GM19438 (cell line): ENCODE results near the gene PEX1.
A peak's percentile ranks its signal among the peaks of the same experiment; 100 is the strongest.
"Not testable (repeated sequence)": the region's sequence is repeated elsewhere in the genome, so short reads cannot be mapped to it uniquely, and the experiment has no call there.

ENCODE experiments used
- ATAC-seq: cut with Tn5 transposase; IDR thresholded peaks from one replicate; pipeline ENCODE4 v1.9.1; 2021; ENCODE audit warnings: low read depth; ENCODE audit not compliant: unreplicated experiment

PEX1 gene

DNA sequence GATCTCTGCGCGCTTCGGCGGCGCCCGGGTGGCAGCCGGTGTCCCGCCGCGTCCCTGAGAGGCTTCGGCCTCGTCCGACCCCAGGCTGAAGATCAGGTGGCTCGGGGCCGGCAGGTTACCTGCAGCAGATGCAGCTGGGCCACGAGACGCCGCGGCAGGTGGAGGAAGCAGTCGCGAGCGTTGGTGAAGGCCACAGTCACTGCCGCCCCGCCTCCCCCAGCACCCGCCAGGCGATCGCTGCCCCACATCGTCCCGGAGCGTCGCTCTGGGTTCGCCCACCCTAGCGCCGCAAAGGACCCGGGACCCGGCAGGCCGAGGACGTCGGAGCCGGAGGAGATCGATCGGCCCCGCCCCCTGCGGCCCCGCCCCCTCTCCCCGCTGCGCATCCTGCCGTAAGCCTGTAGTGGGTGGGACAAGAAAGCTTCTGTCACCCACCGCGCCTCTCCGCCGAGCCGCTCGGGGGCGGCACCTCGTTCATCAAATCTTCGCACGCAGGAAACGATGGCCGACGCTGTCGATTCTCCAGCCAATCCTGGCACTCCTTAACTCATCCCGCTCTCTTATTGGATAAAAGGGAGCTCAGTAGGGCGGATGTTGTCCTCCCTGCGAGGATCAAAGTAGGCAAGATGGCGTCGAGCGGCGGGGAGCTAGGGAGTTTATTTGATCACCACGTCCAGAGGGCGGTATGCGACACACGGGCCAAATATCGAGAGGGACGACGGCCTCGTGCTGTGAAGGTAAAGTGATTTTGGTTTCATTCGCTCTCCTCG lies at the start of gene PEX1, which contains the start of gene RBM48:
Gene PEX1, minus strand, starts transcription at position 333 of the 770 bp plus-strand sequence. Its CDS starts 85 bp downstream, at position 248.
Gene RBM48, plus strand, starts transcription at position 608 of the 770 bp plus-strand sequence. Its CDS starts 19 bp downstream, at position 627.
- ATAC-seq: peak; percentile 97

DNA sequence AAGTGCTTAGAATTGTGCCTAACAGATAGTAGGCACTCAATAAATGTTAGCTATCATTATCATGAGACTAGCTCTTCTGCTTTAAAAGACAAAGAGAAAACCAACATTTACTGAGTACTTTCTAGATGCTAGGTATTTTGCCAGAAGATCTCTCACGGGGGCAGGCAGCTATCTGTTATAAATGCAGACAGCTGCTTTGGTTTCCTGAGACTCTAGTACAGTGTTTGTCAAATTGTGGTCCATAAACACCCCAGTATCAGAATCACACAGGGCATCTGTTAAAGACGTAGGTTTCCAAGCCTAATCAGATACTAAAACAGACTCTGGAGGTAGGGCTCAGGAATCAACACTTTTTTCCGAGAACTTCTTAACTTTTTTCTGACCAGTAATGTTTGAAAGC lies 48.0 kb upstream of the PEX1 start:
- ATAC-seq: no peak

DNA sequence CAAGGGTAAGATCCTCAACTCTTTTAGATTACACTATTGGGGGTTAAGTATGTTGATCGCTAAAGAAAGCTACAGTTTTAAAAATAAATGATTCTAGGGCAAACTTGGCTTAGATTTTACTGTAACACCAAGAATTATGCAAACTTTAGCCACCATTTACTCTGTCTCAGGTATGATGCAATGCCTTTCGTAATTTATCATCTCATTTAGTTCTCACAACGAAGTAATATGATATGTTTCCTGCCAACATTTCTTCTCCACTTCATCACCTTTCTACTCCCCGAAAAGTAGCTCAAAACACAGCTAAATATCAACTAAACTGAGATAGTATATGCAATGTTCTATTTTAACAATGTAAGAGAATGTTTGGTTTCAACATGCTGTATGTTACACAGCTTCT lies 40.8 kb upstream of the PEX1 start:
- no peak for ATAC-seq

DNA sequence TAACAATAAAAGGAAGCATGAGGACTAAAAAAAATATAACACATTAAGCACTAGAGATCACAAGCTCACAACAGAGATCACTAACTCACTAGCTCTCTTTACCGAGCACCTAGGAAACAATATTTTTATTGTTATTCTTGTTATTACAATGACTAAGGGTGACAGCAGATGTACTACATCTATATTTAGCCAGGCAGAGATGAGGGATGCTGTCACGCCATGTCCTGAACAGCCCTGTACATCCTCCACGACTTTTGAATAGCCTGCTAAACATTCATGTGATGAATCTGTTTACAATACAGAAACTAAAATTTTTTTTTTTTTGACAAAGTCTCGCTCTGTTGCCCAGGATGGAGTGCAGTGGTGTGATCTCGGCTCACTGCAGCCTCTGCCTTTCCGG lies 39.1 kb upstream of the PEX1 start:
- ATAC-seq: no peak

DNA sequence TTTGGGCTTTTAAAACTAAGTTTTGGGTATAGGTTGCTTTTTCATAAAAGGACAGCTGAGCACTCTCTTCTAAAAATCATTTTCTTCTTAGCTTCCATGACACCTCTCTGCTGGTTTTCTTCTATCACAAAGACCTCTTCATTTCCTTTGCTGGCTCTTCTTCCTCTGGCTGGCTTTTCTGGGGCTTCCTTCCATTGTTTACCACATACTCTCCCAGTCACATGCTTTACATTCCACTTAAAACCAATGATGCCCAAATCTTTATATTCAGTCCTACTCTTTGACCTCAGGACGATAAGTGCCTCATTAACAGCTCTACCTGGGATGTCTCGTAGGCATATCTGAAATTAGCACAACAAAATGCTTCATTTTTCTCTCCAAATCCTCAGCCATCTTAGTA lies 35.0 kb upstream of the PEX1 start:
- no peak for ATAC-seq

DNA sequence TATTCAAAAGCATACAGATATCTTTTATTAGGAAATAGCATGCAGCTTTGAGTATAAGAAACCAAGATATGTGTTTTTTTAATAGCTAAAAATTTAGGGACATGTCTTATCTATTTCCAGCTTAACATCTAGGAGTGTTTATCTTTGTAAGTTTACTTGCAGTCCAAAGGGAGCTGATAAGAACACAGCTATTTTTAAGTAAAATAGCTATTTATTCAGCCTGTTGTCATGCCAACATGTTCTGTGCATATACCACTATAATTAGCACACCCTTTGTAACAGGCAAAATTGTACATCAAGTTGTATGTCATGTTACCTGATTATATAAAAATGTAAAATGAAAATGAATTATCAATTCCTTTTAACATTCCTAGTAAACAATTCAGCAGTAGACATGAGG lies 32.3 kb upstream of the PEX1 start:
- no peak for ATAC-seq

DNA sequence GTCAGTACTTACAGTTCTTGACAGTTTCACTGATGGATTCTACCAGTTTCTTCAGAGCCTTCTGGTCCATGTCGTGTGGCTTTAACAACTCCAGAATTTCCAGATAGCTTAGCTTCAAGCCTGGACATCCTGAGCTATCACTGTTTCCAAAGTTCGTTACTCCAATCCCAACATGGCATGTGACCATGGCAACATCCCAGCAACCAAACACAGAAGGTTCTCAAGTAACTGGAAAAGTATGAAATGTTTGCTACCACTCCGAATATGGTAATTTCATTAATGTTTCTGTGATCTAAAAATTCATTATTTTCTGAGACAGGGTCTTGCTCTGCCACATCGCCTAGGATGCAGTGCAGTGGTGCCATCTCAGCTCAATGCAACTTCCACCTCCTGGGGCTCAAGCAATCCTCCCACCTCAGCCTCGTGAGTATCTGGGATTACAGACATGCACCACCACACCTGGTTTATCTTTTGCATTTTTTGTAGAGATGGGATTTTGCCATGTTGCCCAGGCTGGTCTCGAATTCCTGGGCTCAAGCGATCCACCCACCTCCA lies 29.6 kb upstream of the PEX1 start:
- ATAC-seq: no peak

DNA sequence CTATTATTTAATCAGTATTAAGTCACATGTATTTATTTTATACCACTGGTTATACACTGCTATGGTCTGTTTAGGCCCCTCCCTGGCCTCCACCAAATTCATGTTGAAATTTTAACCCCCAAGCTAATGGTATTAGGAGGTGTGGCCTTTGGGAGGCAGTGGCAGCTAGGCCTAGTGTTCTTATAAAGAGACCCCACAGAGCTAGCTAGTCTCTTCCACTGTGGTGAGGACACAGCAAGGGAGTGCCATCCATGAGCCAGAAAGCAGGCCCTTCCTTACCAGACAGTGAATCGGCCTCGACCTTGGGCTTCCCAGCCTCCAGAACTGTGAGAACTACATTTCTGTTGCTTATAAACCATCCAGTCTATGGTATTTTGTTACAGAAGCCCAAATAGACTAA lies 28.9 kb upstream of the PEX1 start:
- no peak for ATAC-seq

DNA sequence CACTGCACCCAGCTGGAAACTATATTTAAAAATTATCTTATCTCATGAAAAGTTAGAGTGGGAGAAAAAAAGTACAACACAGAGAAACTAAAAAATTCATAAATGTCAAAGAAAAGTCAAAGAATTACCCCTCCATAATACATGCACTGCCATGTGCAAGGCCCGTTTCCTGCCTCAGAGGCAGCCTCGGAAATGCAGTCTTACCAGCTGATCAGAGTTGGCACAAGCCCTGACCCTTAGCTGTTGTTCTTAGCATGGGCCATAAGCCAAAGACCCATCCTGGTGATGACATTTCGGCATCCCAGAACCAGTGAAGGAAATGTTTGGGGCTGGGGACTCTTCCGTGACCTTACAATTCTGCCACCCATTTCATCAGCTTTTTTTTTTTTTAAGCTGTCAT lies 21.9 kb upstream of the PEX1 start:
- ATAC-seq: no peak

DNA sequence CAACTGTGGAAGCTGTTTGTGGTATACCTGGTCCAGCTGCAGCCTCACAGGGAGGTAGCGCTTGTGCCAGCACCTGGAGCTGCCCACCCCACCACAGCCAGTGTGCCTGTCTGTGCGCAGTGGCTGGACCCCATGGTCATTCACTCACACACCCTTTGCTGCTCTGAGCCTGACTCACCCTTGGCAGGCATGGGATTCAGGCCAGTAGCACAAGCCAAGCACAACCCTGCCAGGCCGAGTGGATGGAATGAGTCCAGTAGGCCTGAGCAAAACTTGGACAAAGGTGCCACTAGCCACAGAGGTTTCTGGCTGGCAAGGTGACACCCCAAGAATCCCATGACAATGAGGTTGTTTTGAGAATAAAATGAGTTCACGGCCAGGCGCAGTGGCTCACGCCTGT lies 19.3 kb upstream of the PEX1 start:
- ATAC-seq: no peak

DNA sequence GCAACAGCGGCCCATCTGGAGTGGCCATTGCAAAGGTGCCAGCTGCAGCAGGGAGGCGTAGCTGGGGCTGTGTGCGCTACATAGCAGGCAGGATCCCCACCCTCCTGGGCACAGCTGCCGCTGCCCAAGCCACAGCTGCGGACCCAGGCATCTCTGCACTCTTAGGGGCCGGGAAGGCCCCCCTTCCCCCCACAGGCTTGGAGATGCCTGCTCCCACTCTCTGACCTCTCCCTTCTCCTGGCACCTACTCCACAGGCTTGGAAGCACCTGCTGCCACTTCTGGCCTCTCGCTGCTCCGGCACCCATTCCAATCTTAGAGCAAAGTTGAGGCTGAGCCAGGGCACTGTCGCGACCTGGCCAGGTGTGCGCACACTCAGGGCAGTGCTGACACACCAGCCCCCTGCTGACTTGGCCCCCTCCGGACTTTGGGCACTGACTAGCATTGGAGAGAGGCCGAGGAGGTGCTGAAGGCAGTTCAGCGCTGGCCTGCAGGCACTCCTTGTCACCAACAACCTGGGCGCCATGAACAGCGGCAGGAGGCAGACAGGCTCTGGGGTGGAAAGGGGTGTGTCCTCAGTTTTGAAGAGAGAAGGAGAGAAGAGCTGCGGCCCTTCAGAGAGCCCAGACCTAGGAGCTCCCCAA lies 18.7 kb upstream of the PEX1 start:
- no peak for ATAC-seq

DNA sequence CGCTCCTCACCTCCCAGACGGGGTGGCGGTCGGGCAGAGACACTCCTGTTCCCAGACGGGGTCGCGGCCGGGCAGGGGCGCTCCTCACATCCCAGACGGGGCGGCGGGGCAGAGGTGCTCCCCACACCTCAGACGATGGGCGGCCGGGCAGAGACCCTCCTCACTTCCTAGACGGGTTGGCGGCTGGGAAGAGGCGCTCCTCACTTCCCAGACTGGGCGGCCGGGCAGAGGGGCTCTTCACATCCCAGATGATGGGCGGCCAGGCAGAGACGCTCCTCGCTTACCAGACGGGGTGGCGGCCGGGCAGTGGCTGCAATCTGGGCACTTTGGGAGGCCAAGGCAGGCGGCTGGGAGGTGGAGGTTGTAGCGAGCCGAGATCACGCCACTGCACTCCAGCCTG lies 16.8 kb upstream of the PEX1 start:
- ATAC-seq: not testable (repeated sequence)

DNA sequence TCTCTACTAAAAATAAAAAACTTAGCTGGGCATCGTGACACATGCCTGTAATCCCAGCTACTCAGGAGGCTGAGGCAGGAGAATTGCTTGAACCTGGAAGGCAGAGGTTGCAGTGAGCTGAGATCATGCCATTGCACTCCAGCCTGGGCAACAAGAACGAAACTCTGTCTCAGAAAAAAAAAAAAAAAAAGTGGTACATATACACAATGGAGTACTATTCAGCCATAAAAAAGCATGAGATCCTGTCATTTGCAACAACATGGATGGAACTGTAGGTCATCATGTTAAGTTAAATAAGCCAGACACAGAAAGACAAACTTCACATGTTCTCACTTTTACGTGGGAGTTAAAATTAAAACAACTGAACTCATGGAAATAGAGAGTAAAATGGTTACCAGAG lies 15.2 kb upstream of the PEX1 start:
- not testable (repeated sequence) for ATAC-seq

DNA sequence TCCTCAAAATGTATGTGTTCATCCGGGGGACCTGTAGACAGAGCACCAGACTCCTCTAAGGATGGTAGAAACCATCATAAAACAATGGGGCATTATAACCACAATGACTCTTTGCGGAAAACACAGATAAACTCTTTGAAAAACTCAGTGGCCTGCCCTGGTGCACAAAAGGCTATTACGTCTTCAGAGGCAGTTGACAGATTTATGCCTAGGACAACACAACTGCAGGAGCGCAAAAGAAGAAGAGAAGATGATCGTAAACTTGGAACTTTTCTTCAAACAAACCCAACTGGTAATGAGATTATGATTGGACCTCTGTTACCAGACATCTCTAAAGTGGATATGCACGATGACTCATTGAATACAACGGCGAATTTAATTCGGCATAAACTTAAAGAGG lies 6.3 kb upstream of the PEX1 start:
- no peak for ATAC-seq

DNA sequence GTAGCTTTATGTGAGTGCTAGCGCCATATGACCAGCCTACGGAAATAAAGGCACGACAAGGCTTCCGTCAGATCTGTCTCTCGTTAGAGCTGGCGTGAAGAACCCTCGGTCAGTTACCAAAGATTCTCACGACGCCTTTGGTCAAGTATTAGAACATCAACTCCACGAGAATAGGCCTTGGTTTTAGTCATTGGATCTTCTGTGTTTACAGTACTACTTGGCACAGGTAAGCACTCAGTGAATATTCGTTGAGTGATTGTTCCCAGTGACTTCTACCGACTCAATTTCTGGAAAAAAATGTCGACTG lies 591 bp upstream of the PEX1 start:
- ATAC-seq: peak; percentile 5

DNA sequence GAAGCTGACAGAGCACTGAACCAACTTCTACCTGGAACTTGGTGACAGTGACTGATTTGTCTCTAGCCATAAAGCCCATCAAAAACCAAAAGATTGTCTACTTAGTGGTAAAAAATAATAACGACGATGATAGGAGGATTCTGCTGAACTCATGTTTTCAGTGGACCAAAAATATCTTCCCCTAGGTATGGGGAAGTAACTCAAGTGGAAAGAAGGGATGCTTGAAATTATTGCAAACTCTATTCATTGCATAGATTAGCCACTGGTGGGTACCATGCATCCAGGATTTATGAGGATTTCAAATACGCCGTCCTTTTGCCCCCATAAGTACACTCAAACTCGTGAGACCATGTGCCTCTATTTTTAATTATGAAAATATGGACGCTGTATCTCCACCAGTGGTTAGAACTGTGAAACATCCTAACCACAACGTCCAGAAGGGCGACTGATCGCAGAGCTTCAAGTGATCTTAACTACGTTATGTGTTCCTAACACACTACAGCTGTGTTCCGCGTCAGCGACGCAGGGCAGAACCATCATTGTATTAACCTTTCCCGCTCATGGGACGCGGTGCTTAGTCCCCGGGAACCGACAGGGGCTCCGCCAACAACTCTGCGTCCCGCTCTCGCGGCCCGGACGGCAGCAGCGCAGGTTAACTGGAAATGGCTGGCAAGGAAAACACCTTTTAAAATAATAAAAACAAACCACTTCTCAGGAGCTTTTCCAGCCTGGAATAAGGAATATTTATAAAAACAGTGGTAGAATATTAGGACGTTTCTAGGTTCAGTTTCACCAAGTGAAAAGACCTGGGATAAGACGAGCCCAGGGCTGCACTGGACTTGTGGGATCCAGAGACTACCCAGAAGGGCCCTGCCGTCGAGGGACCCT lies 776 bp downstream of the PEX1 start:
- peak; percentile 37 for ATAC-seq

DNA sequence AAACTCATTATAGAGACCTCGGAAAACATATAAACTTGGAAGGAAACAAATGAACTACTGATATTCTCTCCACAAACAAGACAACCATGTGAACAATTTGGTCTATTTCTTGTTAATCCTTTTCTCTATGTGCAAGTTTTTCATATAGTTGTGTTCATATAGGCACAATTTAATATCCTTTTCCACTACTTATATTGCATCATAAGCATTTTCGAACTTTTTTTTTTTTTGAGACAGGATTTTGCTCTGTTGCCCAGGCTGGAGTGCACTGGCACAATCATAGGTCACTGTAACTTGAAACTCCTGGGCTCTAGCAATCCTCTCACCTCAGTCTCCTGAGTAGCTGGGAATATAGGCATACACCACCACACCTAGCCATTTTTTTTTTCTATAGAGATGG lies 5.2 kb downstream of the PEX1 start:
- no peak for ATAC-seq

DNA sequence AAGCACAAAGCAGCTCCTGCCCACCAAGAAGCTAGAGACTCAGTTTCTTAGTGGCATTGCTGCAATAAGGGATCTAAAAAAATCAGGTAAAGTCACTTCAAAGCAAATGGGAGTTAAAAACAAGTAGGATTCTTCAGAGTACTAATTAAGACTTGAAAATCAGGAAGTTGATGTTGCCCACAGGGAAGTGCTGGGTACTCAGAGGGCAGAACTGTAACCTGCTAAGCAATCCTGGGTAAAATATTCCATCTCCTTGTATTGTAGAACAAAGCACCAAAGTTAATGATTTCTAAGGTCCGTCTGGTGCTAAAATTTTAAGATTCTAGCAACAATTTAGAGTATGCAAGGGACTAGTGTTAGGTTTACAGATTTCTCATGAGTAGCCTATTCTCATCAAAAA lies 8.3 kb downstream of the PEX1 start:
- no peak for ATAC-seq

DNA sequence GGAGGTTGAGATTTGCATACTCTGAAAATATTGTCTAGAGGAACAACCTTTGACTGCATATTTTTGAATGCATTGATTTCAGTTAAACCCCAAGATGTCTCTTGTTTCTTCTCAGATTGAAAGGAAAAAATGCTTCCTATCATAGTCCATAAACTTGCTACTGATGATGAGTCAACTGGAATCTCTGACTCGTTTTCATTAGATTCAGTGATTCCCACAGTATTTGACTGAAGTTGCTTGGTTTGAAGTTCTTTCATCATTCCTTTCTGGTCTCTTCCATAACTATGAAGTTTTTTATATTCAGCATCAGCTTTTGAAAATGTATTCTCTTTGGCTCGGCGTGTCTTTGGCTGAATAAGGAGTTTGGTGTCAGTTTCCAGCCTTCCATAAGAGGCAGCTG lies 10.7 kb downstream of the PEX1 start:
- ATAC-seq: no peak

DNA sequence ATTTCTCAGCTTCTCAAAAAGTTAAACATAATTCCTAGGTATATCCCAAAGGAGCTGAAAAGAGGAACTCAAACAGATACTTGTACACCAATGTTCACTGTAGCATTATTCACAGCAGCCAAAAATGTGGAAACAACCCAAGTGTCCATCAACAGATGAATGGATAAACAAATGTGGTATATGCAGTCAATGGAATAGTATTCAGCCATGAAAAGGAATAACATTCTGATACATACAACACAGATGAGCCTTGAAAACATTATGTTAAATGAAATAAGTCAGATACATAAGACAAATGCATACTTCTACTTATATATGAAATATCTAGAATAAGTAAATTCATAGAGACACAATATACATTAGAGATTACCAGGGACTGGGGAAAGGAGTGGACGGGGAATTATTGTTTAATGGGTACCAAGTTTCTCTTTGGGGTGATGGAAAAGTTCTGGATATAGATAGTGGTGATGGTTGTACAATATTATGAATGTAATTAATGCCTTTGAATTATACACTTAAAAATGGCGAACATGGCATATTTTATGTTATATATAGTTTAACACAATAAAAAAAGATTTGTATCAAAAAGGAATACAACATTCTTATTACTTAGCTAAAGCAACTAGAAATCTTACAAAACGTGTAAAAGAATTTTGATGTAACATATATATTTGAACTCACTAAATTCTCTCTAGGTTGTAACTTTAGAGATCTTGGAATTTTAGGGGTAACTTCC lies 15.0 kb downstream of the PEX1 start:
- no peak for ATAC-seq
